Adipose tissue (tissue), 3 donors: ENCODE results near the gene P4HA2. TPM values are rescaled to one million over a fixed set of nuclear protein-coding genes. Genes with fewer than 3 reads are reported as not detected.

Experiments used
- H3K27ac ChIP-seq: one replicate; pipeline ENCODE4 v1.5.1; 2013; ENCODE audit warnings: low read depth, low read length
- WGBS, 3 donors: extraction: QIAGEN DNeasy Blood & Tissue Kit; methylation state at CpG; one replicate each; pipeline ENCODE4 v1.1.7; 2013; 5-methylcytosine and 5-hydroxymethylcytosine counted together
- polyA plus RNA-seq, 3 donors: library from polyadenylated mRNA; stranded (reverse); fragments of 200-250 nt; gene quantifications; one replicate each; pipeline ENCODE4 v1.2.3, GENCODE V29; 2013
- donor health status: healthy with polysubstance abuse.
- donor health status: Bipolar disorder and iron deficiency.
- donor health status: healthy.

P4HA2 gene
- polyA plus RNA-seq, 3 donors = 8.9 to 39.9 (median 18.4) TPM

GRCh38 chr5:132211787-132212186 lies 15.9 kb downstream of the P4HA2 start:
- 31 to 49% (median 36%) methylated on average over 1 of the region's 1 CpG for WGBS, 3 donors
- no peak overlapping the region for H3K27ac ChIP-seq

DNA sequence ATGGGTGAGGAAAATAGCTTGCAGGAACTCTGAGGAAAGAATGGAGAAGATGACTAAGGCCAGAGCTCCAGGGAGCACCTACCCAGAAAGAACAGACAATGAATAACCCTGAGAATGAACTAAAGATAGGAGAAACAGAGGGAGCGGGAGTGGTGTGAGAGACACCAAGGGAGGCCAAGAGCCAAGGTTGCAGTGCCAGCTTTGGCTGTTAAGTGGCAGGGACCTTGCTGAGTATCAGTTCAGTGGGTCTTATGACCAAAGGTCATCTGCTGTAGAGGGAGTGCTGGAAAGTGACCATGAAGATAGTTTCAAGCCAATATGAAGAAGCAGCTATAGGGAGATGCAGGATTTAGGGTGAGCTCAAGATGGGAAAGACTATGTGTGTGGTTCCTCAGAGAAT lies 16.7 kb downstream of the P4HA2 start:
- no peak overlapping the region for H3K27ac ChIP-seq
- WGBS, 3 donors = 45 to 100% (median 97%) methylated on average over 1 of the region's 1 CpG

- H3K27ac ChIP-seq = no peak overlapping the region
- 95 to 97% (median 95%) methylated on average over 11 of the region's 11 CpGs for WGBS, 3 donors
Measured at GRCh38 chr5:132209901-132210545, 17.6 kb downstream of the P4HA2 start.

DNA sequence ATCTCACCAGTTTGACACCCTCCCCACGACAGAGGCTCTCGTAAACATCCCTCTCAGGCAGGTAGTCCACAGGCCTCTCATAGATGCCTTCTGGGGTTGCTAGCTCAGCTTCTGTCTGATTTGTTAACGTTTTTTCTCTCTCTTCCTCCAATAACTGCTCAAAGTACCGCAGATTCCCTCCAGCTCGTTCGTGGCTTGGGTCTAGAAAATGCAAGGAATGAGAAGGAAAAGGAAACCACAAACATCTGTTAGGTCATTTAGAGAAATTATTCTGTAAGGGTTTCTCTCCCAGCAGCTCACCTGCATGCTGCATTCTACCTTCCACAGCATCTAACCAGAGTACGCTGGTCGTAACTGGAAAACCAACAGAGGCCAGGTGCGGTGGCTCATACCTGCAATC lies 18.5 kb downstream of the P4HA2 start:
- 56 to 72% (median 64%) methylated on average over 9 of the region's 9 CpGs for WGBS, 3 donors
- H3K27ac ChIP-seq = no peak overlapping the region

DNA sequence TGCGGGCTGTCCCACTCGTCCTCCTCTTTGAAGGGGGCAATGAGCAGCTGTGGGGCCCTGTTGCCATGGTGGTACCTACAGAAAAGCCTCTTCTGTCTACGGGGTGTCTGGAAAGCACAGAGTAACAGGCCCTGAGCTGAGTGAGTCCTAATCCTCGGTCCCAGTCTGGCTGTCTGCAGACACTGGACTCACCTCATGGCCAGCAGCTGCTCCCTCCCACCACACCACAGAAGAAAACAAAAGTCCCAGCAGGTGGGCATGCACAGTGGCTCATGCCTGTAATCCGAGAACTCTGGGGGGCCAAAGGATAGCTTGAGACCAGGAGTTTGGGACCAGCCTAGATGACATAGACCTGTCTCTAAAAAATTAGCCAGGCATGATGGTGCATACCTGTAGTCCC lies 19.9 kb downstream of the P4HA2 start:
- 93 to 98% (median 95%) methylated on average over 5 of the region's 5 CpGs for WGBS, 3 donors
- no peak overlapping the region for H3K27ac ChIP-seq

- no peak overlapping the region for H3K27ac ChIP-seq
Measured at GRCh38 chr5:132206782-132207181, 20.9 kb downstream of the P4HA2 start.

GRCh38 chr5:132205385-132206125 lies 22.1 kb downstream of the P4HA2 start:
- 68 to 73% (median 68%) methylated on average over 5 of the region's 5 CpGs for WGBS, 3 donors
- no peak overlapping the region for H3K27ac ChIP-seq

DNA sequence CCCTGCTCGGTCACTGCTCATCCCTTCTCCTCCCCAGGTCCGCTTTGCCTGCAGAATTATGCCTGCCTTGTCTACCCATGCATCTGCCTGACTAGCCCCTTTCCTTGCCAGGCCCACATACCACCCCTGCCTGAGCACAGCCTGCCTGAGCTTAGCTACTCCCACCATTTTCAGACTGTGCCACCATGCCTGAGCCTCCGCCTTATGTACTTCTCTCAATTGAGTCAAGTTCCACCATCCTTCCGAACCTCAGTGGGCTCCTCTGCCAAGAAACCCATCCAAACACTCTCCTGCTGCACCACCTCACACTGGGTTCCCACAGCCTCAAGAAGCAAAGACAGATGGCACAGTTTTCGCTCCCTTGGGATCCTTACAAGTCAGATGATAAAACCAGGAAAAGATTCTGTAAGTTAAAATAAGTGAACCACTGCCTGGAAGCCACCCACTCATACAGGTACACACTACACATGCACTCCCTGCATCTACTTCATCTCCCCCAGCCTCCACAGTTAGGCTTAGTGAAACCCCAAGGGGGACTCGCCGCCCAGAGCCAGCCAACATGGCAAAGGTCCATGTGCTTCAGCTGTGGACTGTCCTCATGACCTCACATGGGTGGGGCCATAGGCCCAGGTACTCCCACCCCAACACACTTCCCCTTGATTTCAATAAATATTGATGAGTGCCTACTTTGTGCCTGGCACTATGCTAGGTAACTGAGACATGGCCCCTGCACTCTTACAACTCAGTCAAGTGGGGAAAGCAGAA lies 23.1 kb downstream of the P4HA2 start:
- 91 to 96% (median 95%) methylated on average over 7 of the region's 7 CpGs for WGBS, 3 donors
- H3K27ac ChIP-seq = no peak overlapping the region

GRCh38 chr5:132203916-132204315 lies 23.7 kb downstream of the P4HA2 start:
- 94 to 98% (median 95%) methylated on average over 6 of the region's 6 CpGs for WGBS, 3 donors

DNA sequence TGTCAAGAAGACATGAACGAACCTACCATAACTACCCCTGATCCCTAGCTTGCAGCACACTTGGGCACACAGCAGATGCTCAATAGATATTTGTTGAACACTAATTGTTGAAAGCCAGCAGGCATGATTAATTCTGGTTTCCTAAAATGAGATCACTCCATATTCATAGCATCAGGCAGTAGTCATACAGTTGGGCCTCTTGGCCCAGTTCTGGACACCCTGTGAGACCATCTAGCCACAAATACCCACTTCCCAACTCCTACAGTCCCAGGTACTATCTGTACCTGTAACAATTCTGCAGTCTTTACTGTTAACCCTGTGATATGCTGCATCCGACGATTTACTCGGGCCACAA lies 24.2 kb downstream of the P4HA2 start:
- 67 to 93% (median 93%) methylated on average over 4 of the region's 4 CpGs for WGBS, 3 donors
- no peak overlapping the region for H3K27ac ChIP-seq

More at GRCh38 chr5:132203916-132204315, 23.7 kb downstream of the P4HA2 start:
- no peak overlapping the region for H3K27ac ChIP-seq

- 48 to 97% (median 91%) methylated on average over 2 of the region's 2 CpGs for WGBS, 3 donors
- no peak overlapping the region for H3K27ac ChIP-seq
Measured at GRCh38 chr5:132202711-132203463, 24.8 kb downstream of the P4HA2 start.

GRCh38 chr5:132199116-132199680 lies 28.5 kb downstream of the P4HA2 start:
- WGBS, 3 donors = 88 to 92% (median 89%) methylated on average over 5 of the region's 5 CpGs
- H3K27ac ChIP-seq = no peak overlapping the region

DNA sequence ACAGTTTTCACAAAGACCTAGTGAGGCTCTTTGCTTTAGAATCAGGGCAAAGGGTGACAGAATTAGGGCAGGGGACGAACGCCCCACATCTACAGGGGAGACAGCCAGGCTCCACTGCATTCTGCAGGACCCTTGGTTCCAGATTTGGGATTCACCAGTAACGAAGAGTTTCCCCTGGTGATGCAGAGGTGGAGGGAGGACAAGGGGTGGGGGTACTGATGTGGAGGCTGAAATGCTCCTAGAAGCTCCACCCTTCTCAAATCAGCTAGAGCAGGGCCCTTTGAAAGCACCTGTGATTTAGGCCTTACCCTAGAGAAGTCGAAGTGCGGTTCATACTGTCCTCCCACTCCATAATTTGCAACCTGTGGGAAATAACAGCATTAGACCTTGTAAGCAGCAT lies 29.1 kb downstream of the P4HA2 start:
- no peak overlapping the region for H3K27ac ChIP-seq
- WGBS, 3 donors = 94 to 95% (median 94%) methylated on average over 5 of the region's 5 CpGs

DNA sequence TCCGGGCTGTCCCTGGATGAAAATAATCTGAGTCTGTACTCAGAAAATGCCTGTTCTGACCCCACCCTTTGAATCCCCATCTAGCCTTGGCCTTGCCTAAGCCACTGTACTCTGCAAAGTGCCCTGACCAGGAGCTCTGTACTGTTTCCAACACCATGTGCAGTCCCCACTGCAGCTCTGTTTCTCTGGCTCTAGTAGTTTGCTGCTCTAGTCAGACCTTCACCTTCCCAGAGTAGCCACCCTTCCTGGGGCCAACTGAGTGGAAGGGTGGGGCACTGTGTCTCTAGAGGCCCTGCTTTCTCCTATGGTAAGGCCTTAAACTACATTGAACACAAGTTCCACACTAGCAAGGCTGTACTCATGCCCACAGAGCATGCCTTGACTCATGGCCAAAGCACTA lies 31.9 kb downstream of the P4HA2 start:
- 90 to 95% (median 91%) methylated on average over 1 of the region's 1 CpG for WGBS, 3 donors
- no peak overlapping the region for H3K27ac ChIP-seq

GRCh38 chr5:132193165-132193694 lies 34.4 kb downstream of the P4HA2 start:
- 58 to 85% (median 83%) methylated on average over 2 of the region's 2 CpGs for WGBS, 3 donors
- no peak overlapping the region for H3K27ac ChIP-seq

GRCh38 chr5:132190161-132190817 lies 37.4 kb downstream of the P4HA2 start:
- H3K27ac ChIP-seq = no peak overlapping the region
- 6 to 14% (median 12%) methylated on average over 3 of the region's 3 CpGs for WGBS, 3 donors

GRCh38 chr5:132184588-132184987 lies 43.1 kb downstream of the P4HA2 start:
- WGBS, 3 donors = 97 to 100% (median 97%) methylated on average over 1 of the region's 1 CpG
- no peak overlapping the region for H3K27ac ChIP-seq

DNA sequence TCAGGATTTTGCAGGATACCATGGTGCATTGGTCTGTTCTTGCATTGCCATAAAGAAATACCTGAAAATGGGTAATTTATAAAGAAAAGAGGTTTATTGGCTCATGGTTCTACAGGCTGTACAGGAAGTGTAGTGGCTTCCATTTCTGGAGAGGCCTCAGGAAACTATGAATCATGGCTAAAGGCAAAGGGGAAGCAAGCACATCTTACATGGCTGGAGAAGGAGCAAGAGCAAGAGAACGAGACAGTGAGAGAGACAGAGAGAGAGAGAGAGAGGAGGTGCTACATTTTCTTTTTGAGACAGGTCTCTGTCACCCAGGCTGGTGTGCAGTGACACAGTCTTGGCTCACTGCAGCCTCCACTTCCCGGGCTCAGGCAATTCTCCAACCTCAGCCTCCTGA lies 43.9 kb downstream of the P4HA2 start:
- H3K27ac ChIP-seq = no peak overlapping the region
- WGBS, 3 donors = 75 to 100% (median 76%) methylated on average over 2 of the region's 2 CpGs
